Neutrophil (primary cell): Measurements from ENCODE around the gene CPNE6.

Experiments
- H3K27ac ChIP-seq: fragments of 200-600 bp; sonication (generic); 2 replicates; pipeline ENCODE4 v1.5.1; 2016; ENCODE audit warnings: mild to moderate bottlenecking, moderate library complexity
- H3K27me3 ChIP-seq: fragments of 200-600 bp; sonication (generic); 2 replicates; pipeline ENCODE4 v1.6.0; 2016; ENCODE audit warnings: mild to moderate bottlenecking
- H3K36me3 ChIP-seq: fragments of 200-600 bp; sonication (generic); 2 replicates; pipeline ENCODE4 v1.5.1; 2017
- H3K4me1 ChIP-seq, 2 experiments: fragments of 200-600 bp in 1 of 2; sonication (generic) in 1 of 2; 1 replicate in 1 of 2; 2 replicates in 1 of 2; pipeline versions ENCODE4 v1.5.1 to v1.6.1; 2013 to 2016; ENCODE audit warnings: low read depth in 1 of 2, low read length in 1 of 2, mild to moderate bottlenecking in 1 of 2, moderate library complexity in 1 of 2; ENCODE audit not compliant: control insufficient read depth in 1 of 2, insufficient read depth in 1 of 2
- H3K4me3 ChIP-seq, 2 experiments: fragments of 200-600 bp in 1 of 2; sonication (generic) in 1 of 2; 1 replicate in 1 of 2; 2 replicates in 1 of 2; pipeline ENCODE4 v1.5.1; 2013 to 2016; ENCODE audit warnings: low read depth in 1 of 2, low read length in 1 of 2, mild to moderate bottlenecking in 1 of 2, moderate library complexity in 1 of 2
- H3K9me3 ChIP-seq: fragments of 200-600 bp; sonication (generic); 2 replicates; pipeline ENCODE4 v1.5.1; 2016
- CTCF ChIP-seq: fragments of 200-600 bp; sonication (generic); IDR thresholded peaks from 2 replicates; pipeline ENCODE4 v1.5.1; 2016; ENCODE audit warnings: antibody characterized with exemption

Gene CPNE6

GRCh38 chr14:24071836-24072430 is 571 bp downstream of the CPNE6 start:
- H3K27ac ChIP-seq, result no peak overlapping the region
- peaks cover 24 to 27% of the 10 kb centered on the region in 2 experiments for H3K4me1 ChIP-seq
- H3K4me3 ChIP-seq, result no peak overlapping the region
- H3K36me3 ChIP-seq, result no peaks in the 10 kb centered on the region
- no peaks in the 10 kb centered on the region for H3K27me3 ChIP-seq
- H3K9me3 ChIP-seq, result no peaks in the 10 kb centered on the region
- no peak for TF ChIP-seq CTCF

DNA sequence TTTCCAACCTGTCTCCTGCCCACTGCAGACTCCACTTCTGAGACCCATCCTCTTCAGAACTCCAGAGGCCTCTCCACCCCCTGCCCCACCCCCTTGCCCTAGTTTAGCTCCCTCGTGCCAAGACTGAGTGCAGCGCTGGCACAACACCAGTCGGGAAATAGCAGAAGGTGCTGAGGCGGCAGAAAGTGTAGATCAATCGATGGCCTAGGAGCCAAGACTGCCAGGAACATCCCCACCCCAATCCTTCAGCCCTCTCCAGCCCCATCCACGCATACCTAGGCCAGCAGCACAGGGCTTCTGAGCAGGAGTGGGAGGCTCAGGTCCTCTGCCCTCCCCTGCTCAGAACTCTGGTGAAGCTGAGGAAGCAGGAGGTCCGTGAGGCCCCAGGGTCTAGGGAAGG is 1.1 kb downstream of the CPNE6 start:
- H3K36me3 ChIP-seq, result no peaks in the 10 kb centered on the region
- TF ChIP-seq CTCF, result no peak
- H3K27ac ChIP-seq, result no peak overlapping the region
- no peaks in the 10 kb centered on the region for H3K27me3 ChIP-seq
- H3K4me3 ChIP-seq, result no peak overlapping the region
- H3K4me1 ChIP-seq, result peaks cover 24 to 27% of the 10 kb centered on the region in 2 experiments
- H3K9me3 ChIP-seq, result no peaks in the 10 kb centered on the region

DNA sequence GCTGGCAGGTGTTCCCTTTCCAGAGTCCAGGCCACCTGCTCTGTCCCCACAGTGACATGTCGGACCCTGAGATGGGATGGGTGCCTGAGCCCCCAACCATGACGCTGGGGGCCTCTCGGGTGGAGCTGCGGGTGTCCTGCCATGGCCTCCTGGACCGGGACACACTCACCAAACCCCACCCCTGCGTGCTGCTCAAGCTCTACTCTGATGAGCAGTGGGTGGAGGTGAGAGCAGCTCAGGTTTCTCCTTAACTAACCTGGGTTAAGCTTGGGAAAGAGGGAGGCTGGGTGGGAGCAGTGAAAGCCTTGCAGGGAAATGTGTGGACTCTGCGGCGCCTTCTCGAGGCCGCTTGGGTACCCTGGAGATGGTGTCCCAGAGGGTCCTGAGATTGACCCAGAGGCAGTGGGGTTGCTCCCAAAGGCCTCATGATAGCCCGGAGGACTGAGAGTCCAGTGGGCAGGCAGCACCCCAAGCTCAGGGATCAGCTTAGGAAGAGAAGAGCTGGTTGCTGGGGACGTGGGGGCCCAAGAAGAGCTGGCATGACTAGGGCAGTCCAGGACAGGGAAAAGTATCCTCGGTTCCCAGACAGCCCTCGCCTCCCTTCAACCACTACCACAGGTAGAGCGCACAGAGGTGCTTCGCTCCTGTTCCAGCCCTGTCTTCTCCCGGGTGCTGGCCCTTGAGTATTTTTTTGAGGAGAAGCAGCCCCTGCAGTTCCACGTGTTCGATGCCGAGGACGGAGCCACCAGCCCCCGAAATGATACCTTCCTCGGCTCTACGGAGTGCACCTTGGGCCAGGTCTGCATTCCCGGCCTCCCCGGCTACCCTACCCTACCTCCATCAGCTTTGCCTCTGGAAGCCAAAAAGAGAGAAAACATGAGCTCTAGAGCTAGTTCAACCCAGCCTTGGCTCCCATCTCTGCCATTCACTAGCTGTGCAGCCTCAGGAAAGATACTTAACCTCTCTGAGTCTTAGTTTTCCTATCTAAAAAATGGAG is 1.8 kb downstream of the CPNE6 start:
- Histone ChIP-seq H3K27ac (no peak overlapping the region), H3K27me3 (no peaks in the 10 kb centered on the region), H3K9me3 (no peaks in the 10 kb centered on the region), H3K4me3 (no peak overlapping the region), H3K36me3 (no peaks in the 10 kb centered on the region), H3K4me1 (peaks cover 24 to 27% of the 10 kb centered on the region in 2 experiments)
- TF ChIP-seq CTCF, result no peak

- no peaks in the 10 kb centered on the region for H3K36me3 ChIP-seq
- no peaks in the 10 kb centered on the region for H3K9me3 ChIP-seq
- H3K4me1 ChIP-seq, result peaks cover 21% of the 10 kb centered on the region in 2 experiments
- TF ChIP-seq CTCF, result no peak
- H3K27ac ChIP-seq, result no peak overlapping the region
- no peak overlapping the region for H3K4me3 ChIP-seq
- peaks cover 11% of the 10 kb centered on the region for H3K27me3 ChIP-seq
Measured at GRCh38 chr14:24074625-24075484, 3.5 kb downstream of the CPNE6 start.
